Fibroblast of pulmonary artery (primary cell): Measurements from ENCODE around the gene CLIC1.

Experiments used
- DNase-seq: peaks from one replicate; pipeline ENCODE4 v3.0.0-alpha.2; 2010; ENCODE audit warnings: low read depth
- H3K4me3 ChIP-seq: replicated peaks from 2 replicates; pipeline ENCODE4 v1.5.1; 2011; ENCODE audit warnings: low read depth, mild to moderate bottlenecking, control low read depth, low read length, moderate library complexity
- CTCF ChIP-seq: IDR thresholded peaks from 2 replicates; pipeline ENCODE4 v1.5.1; 2011; ENCODE audit warnings: mild to moderate bottlenecking, control low read depth, low read length, inconsistent platforms; ENCODE audit errors: missing control alignments

The CLIC1 gene

GRCh38 chr6:31733734-31734133, 2.6 kb downstream of the CLIC1 start:
- H3K4me3 ChIP-seq, result peak overlapping the region; percentile 83
- no peak for TF ChIP-seq CTCF
- DNase-seq, result no peak

DNA sequence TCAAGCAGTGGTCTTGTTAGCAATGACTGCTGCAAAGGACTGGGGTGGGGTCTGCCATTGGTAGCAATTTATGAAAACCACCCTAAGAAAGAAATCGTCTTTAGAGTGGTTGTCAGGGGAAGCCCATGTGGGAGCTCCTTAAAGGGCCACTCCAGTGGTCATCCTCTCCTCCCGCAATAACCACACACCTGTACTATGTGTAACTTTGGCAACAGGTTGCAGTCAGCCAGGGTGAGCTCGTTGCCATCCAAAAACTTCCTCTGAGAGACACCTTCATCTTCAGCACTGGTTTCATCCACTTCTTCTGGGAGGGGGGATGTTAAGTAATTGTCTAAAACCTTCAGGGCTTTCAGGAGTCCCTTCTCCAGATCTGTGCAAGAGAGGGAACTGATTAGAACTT, 4.3 kb downstream of the CLIC1 start:
- TF ChIP-seq CTCF, result no peak
- DNase-seq, result no peak
- no peak overlapping the region for H3K4me3 ChIP-seq

- H3K4me3 ChIP-seq, result peak overlapping the region; percentile 90
- no peak for TF ChIP-seq CTCF
- no peak for DNase-seq
These were observed 5.7 kb downstream of the CLIC1 start for GRCh38 chr6:31730631-31731086.

DNA sequence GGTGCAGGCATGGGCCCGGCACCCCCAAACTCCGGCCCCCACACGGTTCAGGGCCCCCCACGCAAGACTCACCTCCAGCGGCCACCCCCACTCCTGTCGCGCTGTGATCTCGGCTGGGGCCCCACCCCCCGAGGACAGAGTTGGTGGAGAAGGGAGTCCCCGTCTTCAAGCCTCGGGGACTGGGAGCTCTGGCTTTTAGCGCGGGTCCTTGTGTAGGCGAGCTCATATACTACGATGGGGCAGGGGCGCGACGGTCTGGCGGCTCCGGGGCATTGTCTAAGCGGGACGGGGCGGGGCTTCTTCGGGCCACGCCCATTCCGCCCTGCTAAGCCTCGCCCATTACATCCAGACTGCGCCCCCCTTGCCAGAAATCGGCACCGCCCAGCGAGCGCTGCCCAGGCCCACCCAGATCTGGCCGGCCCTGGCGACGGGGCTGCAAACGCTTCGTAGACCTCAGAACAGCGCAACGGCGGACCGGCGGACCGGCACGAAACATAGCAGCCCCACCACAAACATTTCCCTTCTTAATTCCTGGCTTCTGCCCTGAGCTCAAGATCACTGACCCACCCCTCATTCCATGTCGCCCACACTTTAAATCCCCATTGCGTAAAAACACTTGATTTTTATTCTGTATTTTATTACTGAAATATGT, 6.2 kb downstream of the CLIC1 start:
- peak overlapping the region; percentile 90 for H3K4me3 ChIP-seq
- peak; percentile 89 for DNase-seq
- no peak for TF ChIP-seq CTCF

GRCh38 chr6:31729515-31729978, 6.8 kb downstream of the CLIC1 start:
- H3K4me3 ChIP-seq, result peak overlapping the region; percentile 90
- peak; percentile 89 for DNase-seq
- no peak for TF ChIP-seq CTCF

GRCh38 chr6:31728767-31729514, 7.4 kb downstream of the CLIC1 start, which contains the start of gene DDAH2:
Gene DDAH2 (minus strand): TSS chr6:31729299. CDS start chr6:31729161, 138 bp downstream.
- no peak for DNase-seq
- H3K4me3 ChIP-seq, result peak within 1 kb of the TSS; percentile 90
- TF ChIP-seq CTCF, result peak; percentile 31
